K562 (cell line): ENCODE results near the gene DOCK1. TPM values are rescaled to one million over a fixed set of nuclear protein-coding genes. Genes with fewer than 3 reads are reported as not detected.

ENCODE experiments used
- ATAC-seq: fragments of 200-7000 bp; cut with Tn5 transposase; 3 replicates; pipeline ENCODE4 v1.9.1; 2020; ENCODE audit warnings: moderate library complexity
- BruUV-seq: library from RNA; stranded (reverse); fragments of 400-500 nt; replicated peaks from 2 replicates; lab custom pipeline; 2021; lab: Mats Ljungman, UMichigan
- CTCF ChIA-PET: fragments of 300-600 bp; formaldehyde crosslinking; extraction: SDS; loops from one replicate; lab custom pipeline; 2021; ENCODE audit warnings: low intra/inter-chr PET ratio; lab: Yijun Ruan, JAX
- POLR2A ChIA-PET: fragments of 300-600, 350-650 bp; sonication (Branson Sonifier 250); formaldehyde crosslinking; extraction: SDS; loops from one replicate; lab custom pipeline; 2021; ENCODE audit warnings: antibody characterized with exemption, inconsistent platforms; lab: Yijun Ruan, JAX
- DNase-seq, 4 experiments: peaks; one replicate each; pipeline versions ENCODE4 v3.0.0 to v3.0.0-alpha.2; 2011 to 2018; ENCODE audit warnings: low spot score in 3 of 4, mixed read lengths in 3 of 4; ENCODE audit errors: extremely low read depth in 1 of 4
- FAIRE-seq: peaks from 2 replicates; lab custom pipeline; 2011; peaks lifted over from hg19 to GRCh38; lab: Jason Lieb, UNC
- H2AFZ ChIP-seq: 2 replicates; pipeline ENCODE4 v1.6.0; 2011; ENCODE audit warnings: low read depth, low read length, control low read depth, inconsistent platforms
- H3K27ac ChIP-seq: fragments of 200-600 bp; 3 replicates; pipeline ENCODE4 v1.8.0; 2011; ENCODE audit warnings: low read depth, mild to moderate bottlenecking, control low read depth, inconsistent platforms, low read length, moderate library complexity, mixed read lengths; ENCODE audit errors: extremely low read depth
- H3K27me3 ChIP-seq, 2 experiments: fragments of 300-600 bp in 1 of 2; 2 replicates in 1 of 2; 3 replicates in 1 of 2; pipeline versions ENCODE4 v1.6.0 to v1.8.0; 2011; ENCODE audit warnings: inconsistent platforms in 2 of 2, low read length in 2 of 2, mild to moderate bottlenecking in 1 of 2, mixed read lengths in 1 of 2, moderate library complexity in 1 of 2; ENCODE audit not compliant: control insufficient read depth in 2 of 2, insufficient read depth in 2 of 2
- H3K36me3 ChIP-seq: fragments of 300-600 bp; 3 replicates; pipeline ENCODE4 v1.8.0; 2011; ENCODE audit warnings: mild to moderate bottlenecking, low read length, inconsistent platforms; ENCODE audit not compliant: control insufficient read depth, insufficient read depth
- H3K4me1 ChIP-seq, 2 experiments: fragments of 200-600 bp in 1 of 2; replicated peaks in 1 of 2; 2 replicates in 1 of 2; 3 replicates in 1 of 2; pipeline versions ENCODE4 v1.5.1 to v1.8.0; 2011; ENCODE audit warnings: inconsistent platforms in 2 of 2, low read length in 2 of 2, mild to moderate bottlenecking in 1 of 2, mixed read lengths in 1 of 2, moderate library complexity in 1 of 2; ENCODE audit not compliant: control insufficient read depth in 2 of 2, insufficient read depth in 2 of 2
- H3K4me2 ChIP-seq: 2 replicates; pipeline ENCODE4 v1.6.1; 2011; ENCODE audit warnings: low read length, control low read depth, inconsistent platforms, mixed read lengths; ENCODE audit not compliant: insufficient read depth
- H3K4me3 ChIP-seq: fragments of 200-600 bp; sonication (generic), shearing (Covaris generic); 2 replicates; pipeline ENCODE4 v1.5.1; 2016; ENCODE audit warnings: control low read depth, inconsistent platforms
- H3K79me2 ChIP-seq: fragments of 200-600 bp; 3 replicates; pipeline ENCODE4 v1.8.0; 2011; ENCODE audit warnings: low read length, inconsistent platforms; ENCODE audit not compliant: control insufficient read depth, insufficient read depth
- H3K9ac ChIP-seq, 2 experiments: 2 replicates each; pipeline versions ENCODE4 v1.6.0 to v1.6.1; 2011; ENCODE audit warnings: low read depth in 2 of 2, low read length in 2 of 2, control low read depth in 1 of 2, inconsistent platforms in 1 of 2, mild to moderate bottlenecking in 1 of 2, mixed read lengths in 1 of 2; ENCODE audit not compliant: insufficient read depth in 1 of 2
- H3K9me1 ChIP-seq: one replicate; pipeline ENCODE4 v1.6.0; 2011; ENCODE audit warnings: inconsistent platforms, mild to moderate bottlenecking, low read length, moderate library complexity; ENCODE audit not compliant: control insufficient read depth, insufficient read depth
- H3K9me3 ChIP-seq: replicated peaks from 2 replicates; pipeline ENCODE4 v1.5.1; 2011; ENCODE audit warnings: low read depth, low read length, inconsistent platforms; ENCODE audit not compliant: control insufficient read depth, insufficient read depth
- H4K20me1 ChIP-seq: replicated peaks from 2 replicates; pipeline ENCODE4 v1.6.1; 2011; ENCODE audit warnings: low read length, inconsistent platforms, mixed read lengths; ENCODE audit not compliant: control insufficient read depth, insufficient read depth
- ARNT ChIP-seq, 2 experiments: fragments of 450-650 bp; IDR thresholded peaks; 2 replicates each; pipeline ENCODE4 v1.6.1; 2016; ENCODE audit warnings: mild to moderate bottlenecking in 1 of 2
- BCL6 ChIP-seq: fragments of 250-450 bp; sonication (Bioruptor Pico); IDR thresholded peaks from 2 replicates; pipeline ENCODE4 v1.4.0; 2020
- JUND ChIP-seq, 2 experiments: IDR thresholded peaks; 2 replicates in 1 of 2; 3 replicates in 1 of 2; pipeline ENCODE4 v1.6.1; 2011; ENCODE audit warnings: borderline replicate concordance in 2 of 2, low read depth in 2 of 2, low read length in 2 of 2, improper control_type of control experiment in 1 of 2, missing biosample characterization in 1 of 2, missing genetic modification characterization in 1 of 2, missing genetic modification reagents in 1 of 2
- KAT2B ChIP-seq: IDR thresholded peaks from one replicate; pipeline ENCODE4 v1.6.1; 2012; ENCODE audit warnings: low read depth, mild to moderate bottlenecking, control low read depth, inconsistent platforms, low read length, moderate library complexity
- KHSRP ChIP-seq: fragments of 450-650 bp; IDR thresholded peaks from 2 replicates; pipeline ENCODE4 v1.6.1; 2017
- MYC ChIP-seq, 2 experiments: fragments of 250-450 bp in 1 of 2; sonication (Bioruptor Pico) in 1 of 2; IDR thresholded peaks; 2 replicates each; pipeline versions ENCODE4 v1.5.1 to v1.6.1; 2012 to 2021; ENCODE audit warnings: low read depth in 2 of 2, borderline replicate concordance in 1 of 2, improper control_type of control experiment in 1 of 2, low read length in 1 of 2, mild to moderate bottlenecking in 1 of 2, moderate library complexity in 1 of 2
- NFRKB ChIP-seq: fragments of 450-650 bp; IDR thresholded peaks from 2 replicates; pipeline ENCODE4 v1.6.1; 2016; ENCODE audit warnings: low read depth
- RBM15 ChIP-seq: fragments of 200-400 bp; formaldehyde crosslinking; IDR thresholded peaks from 2 replicates; pipeline ENCODE4 v1.6.1; 2018; ENCODE audit warnings: mild to moderate bottlenecking, low read length, moderate library complexity; ENCODE audit not compliant: insufficient read depth
- SP2 ChIP-seq: IDR thresholded peaks from 2 replicates; pipeline ENCODE4 v1.6.1; 2011; ENCODE audit warnings: mild to moderate bottlenecking, low read depth, low read length, moderate library complexity; ENCODE audit not compliant: poor library complexity, severe bottlenecking; ENCODE audit errors: extremely low read depth
- SUPT5H ChIP-seq: fragments of 450-650 bp; IDR thresholded peaks from 2 replicates; pipeline ENCODE4 v1.6.1; 2016
- ZFP1 ChIP-seq: fragments of 450-650 bp; formaldehyde crosslinking; IDR thresholded peaks from 2 replicates; pipeline ENCODE4 v1.4.0; 2020; ENCODE audit warnings: mild to moderate bottlenecking, mixed read lengths
- ZNF24 ChIP-seq: fragments of 450-650 bp; IDR thresholded peaks from 2 replicates; pipeline ENCODE4 v1.6.1; 2016
- ZNF511 ChIP-seq: sonication (generic); formaldehyde crosslinking; IDR thresholded peaks from 2 replicates; pipeline ENCODE4 v1.8.0; 2022; ENCODE audit warnings: mild to moderate bottlenecking, missing genetic modification reagents
- ZNF695 ChIP-seq: fragments of 450-650 bp; formaldehyde crosslinking; IDR thresholded peaks from 2 replicates; pipeline ENCODE4 v1.4.0; 2020; ENCODE audit warnings: mild to moderate bottlenecking, moderate library complexity
- WGBS: fragments of 100-300 bp; shearing (Covaris generic); methylation state at CpG from one replicate; pipeline ENCODE4 v1.1.6; 2016; ENCODE audit warnings: low coverage, mixed read lengths; ENCODE audit not compliant: insufficient coverage; ENCODE audit errors: missing lambda C conversion rate; 5-methylcytosine and 5-hydroxymethylcytosine counted together
- in situ Hi-C: fragments of 300-500 bp; cut with MboI; formaldehyde crosslinking; loops from 4 replicates; pipeline ENCODE4 v1.15.0; 2018; ENCODE audit warnings: inconsistent platforms, mixed read lengths
- intact Hi-C: fragments of 100-400 bp; cut with micrococcal nuclease; formaldehyde crosslinking; loops from 2 replicates; pipeline ENCODE4 v1.14.2; 2022
- polyA plus RNA-seq, 8 experiments: library from polyadenylated mRNA; depleted of rRNA in 4 of 8; stranded (reverse) in 5 of 8; unstranded in 3 of 8; fragments of >200 nt; fragmentation: Nextera tagmentation in 2 of 8; fragmentation: Illumina TruSeq in 1 of 8; extraction: Ambion mirVana in 2 of 8; extraction: Trizol in 1 of 8; gene quantifications; 2 replicates each; pipeline versions ENCODE4 v1.2.1 to v1.2.3, GENCODE V29; 2011 to 2014; ENCODE audit warnings: inconsistent platforms in 1 of 8, missing spikeins in 1 of 8
- total RNA-seq, 7 experiments: library from RNA; depleted of rRNA in 6 of 7; stranded (reverse); fragments of >200 nt in 6 of 7; fragmentation: Illumina TruSeq in 2 of 7; extraction: Trizol in 2 of 7; gene quantifications; 2 replicates each; pipeline versions ENCODE4 v1.2.1 to v1.2.3, GENCODE V29; 2011 to 2021; ENCODE audit warnings: low replicate concordance in 1 of 7

Gene DOCK1
- total and polyA plus RNA-seq, 9 of the 15 experiments (the other 6 are each of a cell fraction or from before 2014, with no cell fraction given) = 0.31 TPM; not detected in 8

DNA sequence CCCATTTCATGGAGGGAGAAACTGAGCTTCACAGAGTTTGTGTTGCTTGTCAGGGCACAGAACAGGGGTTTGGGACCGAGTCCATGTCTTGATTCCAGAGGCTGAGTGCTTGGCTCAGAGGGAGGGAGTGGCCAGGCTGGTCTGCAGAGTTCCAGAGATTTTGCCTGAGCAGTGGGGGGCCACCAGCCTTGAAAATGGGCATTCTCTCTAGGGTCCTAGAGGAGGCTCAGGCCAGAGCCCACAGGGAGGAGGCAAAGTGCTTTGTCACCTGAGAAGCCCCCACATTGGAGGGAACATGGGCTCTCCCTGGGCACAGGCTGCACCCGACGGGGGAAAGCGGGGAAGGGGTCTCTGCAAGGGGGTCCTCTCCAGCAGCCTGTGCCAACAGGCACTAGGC lies 51.5 kb downstream of the DOCK1 start (continued):
- TF ChIP-seq ARNT (IDR thresholded peaks at IDR 0.05) = no peak
- no peak for TF ChIP-seq ZNF695
- no peak for TF ChIP-seq ZNF511 (CRISPR knock-in tag)
- TF ChIP-seq NFRKB = no peak
- no peak for TF ChIP-seq MYC (IDR thresholded peaks at IDR 0.05; ENCODE audit: low read depth, low read length)
- no peak for TF ChIP-seq MYC (CRISPR knock-in tag; IDR thresholded peaks at IDR 0.05; ENCODE audit: borderline replicate concordance, low read depth)
- TF ChIP-seq SUPT5H = no peak

GRCh38 chr10:126957111-126957510 lies 51.9 kb downstream of the DOCK1 start:
- no peak for FAIRE-seq
- WGBS = 2% methylated on average over 7 of the region's 8 CpGs
- in situ Hi-C loops (no loop called here), intact Hi-C loops (no loop called here)
- Histone ChIP-seq H3K27me3 (no peaks in the 10 kb centered on the region), H4K20me1 (no peaks in the 10 kb centered on the region), H3K9me3 (no peaks in the 10 kb centered on the region), H3K4me3 (no peak overlapping the region), H3K79me2 (no peaks in the 10 kb centered on the region), H2AFZ (no peak overlapping the region), H3K9me1 (no peaks in the 10 kb centered on the region), H3K4me1 (no peaks in the 10 kb centered on the region), H3K4me2 (no peak overlapping the region), H3K9ac (no peak overlapping the region), H3K36me3 (no peaks in the 10 kb centered on the region), H3K27ac (no peak overlapping the region)
- no peak for DNase-seq
- CTCF ChIA-PET = no interaction called here
- ATAC-seq = no peak
- no TSS peak for BruUV-seq
- TF ChIP-seq KAT2B = no peak
- TF ChIP-seq KHSRP = no peak
- no peak for TF ChIP-seq BCL6
- no peak for TF ChIP-seq ZFP1 (CRISPR knock-in tag)
- no peak for TF ChIP-seq ZNF24
- TF ChIP-seq RBM15 = no peak
- no peak for TF ChIP-seq SP2
- no peak for TF ChIP-seq JUND (IDR thresholded peaks at IDR 0.05; ENCODE audit: borderline replicate concordance, low read depth, low read length)
- TF ChIP-seq JUND (tag; IDR thresholded peaks at IDR 0.05; ENCODE audit: borderline replicate concordance, low read depth, low read length) = no peak
- POLR2A ChIA-PET = no interaction called here
